Activated T-helper 1 cell treated with anti-CD3 and anti-CD28 coated beads, Interleukin-2, amount 50 U/mL, for 16 hours (primary cell): ENCODE results near the gene DUSP23.

Experiments
- DNase-seq, 2 donors: peaks; one replicate each; pipeline ENCODE4 v3.0.0-alpha.2; 2020; ENCODE audit warnings: low read depth in 1 of 2, low spot score in 1 of 2

The DUSP23 gene

GRCh38 chr1:159827549-159827948, 46.8 kb downstream of the DUSP23 start:
- no peak for DNase-seq

- no peak for DNase-seq
These were observed 47.4 kb downstream of the DUSP23 start for GRCh38 chr1:159828176-159828575.

- DNase-seq, result no peak
These were observed 48.0 kb downstream of the DUSP23 start for GRCh38 chr1:159828581-159829272.

GRCh38 chr1:159829273-159829634, 48.5 kb downstream of the DUSP23 start:
- no peak for DNase-seq

GRCh38 chr1:159829822-159830465, 49.2 kb downstream of the DUSP23 start:
- DNase-seq, result no peak

DNA sequence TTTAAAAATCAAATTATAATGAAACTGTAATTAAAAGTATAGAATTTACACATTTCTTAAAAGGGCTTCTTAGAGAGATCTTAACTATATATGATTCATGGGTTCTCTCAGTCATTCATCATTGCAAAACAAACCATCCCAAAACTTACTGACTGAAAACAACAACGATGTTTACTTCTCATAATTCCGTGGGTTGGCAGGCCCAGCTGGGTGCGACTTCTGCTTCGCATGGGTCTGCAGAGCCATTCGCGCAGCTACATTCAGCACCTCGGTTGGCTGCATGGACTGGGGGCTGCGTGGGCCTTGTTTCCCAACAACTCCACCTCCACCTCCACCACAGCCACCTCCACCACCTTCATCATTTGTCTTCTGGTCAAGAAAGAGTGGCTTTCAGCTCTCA, 50.0 kb downstream of the DUSP23 start:
- no peak for DNase-seq

DNA sequence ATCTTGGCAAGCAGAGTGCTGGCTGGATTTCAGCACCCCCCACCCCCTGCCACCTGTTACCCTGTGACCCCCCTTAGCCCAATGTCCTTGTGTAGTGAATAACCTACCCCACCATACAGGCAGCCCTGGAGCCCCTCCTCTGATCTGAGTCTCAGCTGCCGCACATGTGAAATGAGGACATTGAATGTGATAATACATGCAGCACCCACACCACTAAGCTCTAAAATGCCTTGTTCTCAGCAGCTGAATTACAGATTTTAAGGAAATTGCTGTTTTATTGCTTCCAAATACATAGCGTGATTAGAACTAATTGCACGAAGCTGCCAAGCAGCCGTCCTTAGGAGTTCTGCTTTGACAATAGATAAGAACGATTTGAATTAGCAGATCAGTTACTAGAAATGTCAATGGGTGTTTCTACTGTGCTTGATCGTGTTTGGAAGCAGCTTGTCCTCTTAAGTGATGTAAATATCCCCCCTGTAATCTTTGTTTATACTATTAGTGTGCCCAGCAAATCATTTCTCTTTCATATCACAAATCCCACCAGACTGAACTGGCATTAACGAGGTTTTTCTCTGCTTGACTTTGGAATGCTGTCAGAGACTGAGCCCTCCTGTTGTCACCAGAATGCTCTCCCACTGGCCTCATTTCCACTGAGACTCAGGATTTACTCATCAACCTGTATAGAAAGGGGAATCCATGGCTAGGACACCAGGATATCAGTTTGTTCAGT, 50.8 kb downstream of the DUSP23 start:
- no peak for DNase-seq
